Tongue (tissue), 2 donors: ENCODE measurements around the gene SFSWAP. TPM values are rescaled to one million over a fixed set of nuclear protein-coding genes. Genes with fewer than 3 reads are reported as not detected.
"Not testable (repeated sequence)": the region's sequence is repeated elsewhere in the genome, so short reads cannot be mapped to it uniquely, and the experiment has no call there.

Experiments used
- DNase-seq: peaks from one replicate; pipeline ENCODE4 v3.0.0-alpha.2; 2015
- total RNA-seq: library from RNA; depleted of rRNA; stranded (reverse); fragments of >200 nt; gene quantifications from one replicate; pipeline ENCODE4 v1.2.3, GENCODE V29; 2014

SFSWAP gene
- total RNA-seq, 1 donor from 2014 or later: 34.5 TPM

DNA sequence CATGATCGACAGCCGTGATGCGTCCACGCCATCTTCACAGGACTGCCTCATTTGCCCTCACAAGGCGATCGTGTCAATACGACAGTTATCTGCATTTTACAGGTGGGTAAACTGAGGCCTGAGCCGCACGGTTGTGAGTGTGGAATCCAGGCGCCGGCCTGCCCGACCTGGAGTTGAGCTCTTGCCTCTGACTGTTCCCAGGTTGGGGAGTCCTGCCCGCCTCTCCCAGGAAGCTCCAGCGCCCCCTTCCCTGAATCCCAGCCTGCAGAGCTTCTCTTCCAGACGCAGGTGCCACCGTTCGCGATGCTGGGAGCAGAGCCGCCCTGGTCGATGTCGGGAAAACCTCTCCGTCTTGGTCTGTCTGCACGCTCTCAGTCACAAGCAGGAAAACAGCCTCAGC is 31.1 kb upstream of the SFSWAP start:
- not testable (repeated sequence) for DNase-seq

GRCh38 chr12:131680392-131681256 is 30.3 kb upstream of the SFSWAP start:
- not testable (repeated sequence) for DNase-seq

GRCh38 chr12:131681257-131681620 is 29.7 kb upstream of the SFSWAP start:
- DNase-seq: no peak

DNA sequence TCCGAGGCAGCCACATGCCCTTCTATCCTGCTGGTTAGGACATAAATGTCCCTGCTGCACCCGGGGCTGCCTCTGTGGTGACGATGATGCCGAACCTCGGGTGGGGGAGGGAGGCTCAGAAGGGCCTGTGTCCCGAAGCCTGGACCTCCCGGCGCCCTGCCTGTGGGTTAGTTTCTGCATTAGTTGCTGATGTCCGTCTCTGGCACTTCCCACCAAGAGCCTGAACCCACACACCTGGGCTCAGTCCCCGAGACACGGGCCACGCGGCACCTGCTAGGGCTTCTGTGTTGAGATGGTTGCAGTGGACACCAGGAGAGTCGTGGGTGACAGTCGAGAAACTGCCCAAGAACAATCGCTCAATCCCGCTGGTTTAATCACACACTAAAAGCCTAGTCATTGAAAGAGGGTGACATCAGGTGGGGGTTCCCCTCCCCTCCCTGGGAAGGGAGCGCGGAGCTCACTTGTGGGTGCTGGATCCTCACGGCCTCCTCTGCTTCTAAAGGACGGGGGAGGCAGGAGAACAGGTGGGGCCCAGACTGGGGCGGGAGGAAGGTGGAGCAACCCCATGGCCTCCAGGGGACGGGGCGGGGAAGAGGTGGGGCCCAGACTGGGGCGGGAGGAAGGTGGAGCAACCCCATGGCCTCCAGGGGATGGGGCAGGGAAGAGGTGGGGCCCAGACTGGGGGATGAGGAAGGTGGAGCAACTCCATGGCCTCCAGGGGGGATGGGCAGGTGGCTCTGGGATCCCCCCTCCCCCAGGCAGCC is 29.0 kb upstream of the SFSWAP start:
- peak; percentile 71 for DNase-seq

DNA sequence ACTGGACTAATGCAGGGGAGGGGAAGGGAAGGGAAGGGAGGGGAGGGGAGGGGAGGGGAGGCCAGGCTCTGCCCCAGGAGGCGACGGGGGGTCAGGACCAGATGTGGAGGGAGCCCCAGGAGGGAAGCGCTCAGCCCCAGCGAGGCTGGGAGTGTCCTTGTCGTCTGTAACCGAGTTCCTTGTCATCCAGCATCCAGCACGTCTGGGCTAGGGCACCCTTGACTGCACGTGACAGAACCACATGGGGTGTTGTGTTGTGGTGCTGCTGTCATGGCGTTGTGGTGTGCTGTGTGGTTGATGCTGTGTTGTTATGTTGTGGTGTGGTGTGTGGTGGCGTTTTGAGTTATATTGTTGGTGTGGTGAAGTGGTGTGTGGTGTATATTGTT is 28.4 kb upstream of the SFSWAP start:
- DNase-seq: no peak

DNA sequence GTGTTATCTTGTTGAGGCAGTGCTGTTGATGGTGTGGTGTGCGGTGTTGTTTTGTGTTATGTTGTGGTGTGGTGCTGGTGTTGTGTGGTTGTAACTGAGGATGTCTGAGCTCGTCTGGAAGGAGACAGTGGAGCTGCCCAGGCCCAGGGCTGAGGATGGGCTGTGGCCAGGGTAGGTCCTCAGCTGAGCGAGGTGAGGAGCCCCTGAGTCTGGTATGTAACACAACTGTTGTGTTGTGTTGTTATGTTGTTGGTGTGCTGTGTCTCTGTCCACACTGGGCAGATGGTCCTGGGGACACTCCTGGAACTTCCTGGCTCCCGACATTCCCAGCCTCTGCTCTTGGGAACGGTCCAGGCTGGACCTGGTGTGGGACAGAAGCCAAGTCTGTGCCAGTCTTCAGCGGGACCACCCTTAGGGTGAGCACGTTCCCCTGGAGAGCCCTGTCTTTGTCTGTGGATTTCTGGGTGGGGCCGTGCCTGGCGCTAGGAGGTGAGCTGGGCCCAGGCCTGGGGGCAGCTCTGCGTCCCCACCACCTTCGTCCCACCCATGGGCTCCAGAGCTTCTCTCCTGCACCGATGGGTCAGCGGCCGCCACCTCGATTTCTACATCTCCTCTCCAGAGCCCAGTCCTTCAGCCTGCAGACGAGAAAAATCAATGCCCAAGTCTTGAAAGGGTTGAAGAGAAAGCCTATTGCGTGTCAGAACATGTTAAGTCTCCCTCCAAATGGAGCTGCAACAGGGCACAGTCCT is 27.4 kb upstream of the SFSWAP start:
- no peak for DNase-seq

DNA sequence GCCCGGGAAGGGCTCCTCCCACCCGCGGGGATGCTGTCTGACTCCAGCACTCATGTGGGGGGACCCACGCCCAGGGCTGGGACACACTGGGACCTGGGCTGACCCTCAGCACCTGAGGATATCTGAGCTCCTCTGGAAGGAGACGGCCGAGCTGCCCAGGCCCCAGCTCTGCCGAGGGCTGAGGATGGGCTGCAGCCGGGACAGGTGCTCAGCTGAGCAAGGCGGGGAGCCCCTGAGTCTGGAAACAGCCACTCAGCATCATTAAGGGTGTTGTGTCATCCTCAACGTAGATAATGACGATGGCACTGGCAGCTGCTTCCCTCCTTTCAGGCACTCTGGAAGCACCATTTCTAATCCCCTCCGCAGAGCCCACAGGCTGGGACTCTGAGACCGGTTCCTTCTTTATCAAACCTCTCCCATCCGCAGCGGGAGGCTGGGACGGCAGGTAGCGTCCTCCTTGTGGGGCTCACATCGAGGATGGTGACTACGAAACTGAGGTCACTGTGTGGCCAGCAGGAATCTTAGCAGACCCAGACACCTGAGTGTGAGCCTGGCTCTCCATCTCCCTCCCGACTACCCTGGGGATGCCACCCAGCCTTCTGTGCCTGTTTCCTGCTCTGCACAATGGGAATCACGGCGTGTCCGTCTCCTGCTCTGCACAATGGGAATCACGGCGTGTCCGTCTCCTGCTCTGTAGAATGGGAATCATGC is 26.7 kb upstream of the SFSWAP start:
- DNase-seq: peak; percentile 5

GRCh38 chr12:131687346-131688125 is 23.4 kb upstream of the SFSWAP start:
- no peak for DNase-seq

DNA sequence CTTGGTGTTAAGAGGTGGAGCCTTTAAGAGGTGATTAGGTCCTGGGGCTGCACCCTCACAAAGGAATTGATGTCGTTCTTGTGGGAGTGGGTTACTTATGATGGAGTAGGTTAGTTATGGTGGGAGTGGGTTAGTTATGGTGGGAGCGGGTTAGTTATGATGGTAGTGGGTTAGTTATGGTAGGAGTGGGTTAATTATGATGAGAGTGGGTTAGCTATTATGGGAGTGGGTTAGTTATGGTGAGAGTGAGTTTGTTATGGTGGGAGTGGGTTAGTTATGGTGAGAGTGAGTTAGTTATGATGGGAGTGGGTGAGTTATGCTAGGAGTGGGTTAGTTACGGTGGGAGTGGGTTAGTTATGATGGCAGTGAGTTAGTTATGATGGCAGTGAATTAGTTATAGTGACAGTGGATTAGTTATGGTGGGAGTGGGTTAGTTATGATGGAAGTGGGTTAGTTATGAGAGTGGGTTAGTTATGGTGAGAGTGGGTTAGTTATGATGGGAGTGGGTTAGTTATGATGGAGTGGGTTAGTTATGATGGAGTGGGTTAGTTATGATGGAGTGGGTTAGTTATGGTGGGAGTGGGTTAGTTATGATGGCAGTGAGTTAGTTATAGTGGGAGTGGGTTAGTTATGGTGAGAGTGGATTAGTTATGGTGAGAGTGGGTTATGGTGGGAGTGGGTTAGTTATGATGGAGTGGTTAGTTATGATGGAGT is 22.6 kb upstream of the SFSWAP start:
- no peak for DNase-seq

DNA sequence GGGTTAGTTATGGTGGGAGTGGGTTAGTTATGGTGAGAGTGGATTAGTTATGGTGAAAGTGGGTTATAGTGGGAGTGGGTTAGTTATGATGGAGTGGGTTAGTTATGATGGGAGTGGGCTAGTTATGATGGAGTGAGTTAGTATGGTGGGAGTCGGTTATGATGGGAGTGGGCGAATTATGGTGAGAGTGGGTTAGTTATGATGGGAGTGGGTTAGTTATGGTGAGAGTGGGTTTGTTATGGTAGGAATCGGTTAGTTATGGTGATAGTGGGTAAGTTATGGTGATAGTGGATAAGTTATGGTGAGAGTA is 22.1 kb upstream of the SFSWAP start:
- DNase-seq: no peak

- no peak for DNase-seq
Observed at GRCh38 chr12:131690320-131690719, 20.6 kb upstream of the SFSWAP start.

- DNase-seq: no peak
Observed at GRCh38 chr12:131692431-131692830, 18.5 kb upstream of the SFSWAP start.

- DNase-seq: no peak
Observed at GRCh38 chr12:131693149-131693548, 17.7 kb upstream of the SFSWAP start.

- DNase-seq: no peak
Observed at GRCh38 chr12:131694116-131694838, 16.6 kb upstream of the SFSWAP start.

- no peak for DNase-seq
Observed at GRCh38 chr12:131695968-131696367, 14.9 kb upstream of the SFSWAP start.

DNA sequence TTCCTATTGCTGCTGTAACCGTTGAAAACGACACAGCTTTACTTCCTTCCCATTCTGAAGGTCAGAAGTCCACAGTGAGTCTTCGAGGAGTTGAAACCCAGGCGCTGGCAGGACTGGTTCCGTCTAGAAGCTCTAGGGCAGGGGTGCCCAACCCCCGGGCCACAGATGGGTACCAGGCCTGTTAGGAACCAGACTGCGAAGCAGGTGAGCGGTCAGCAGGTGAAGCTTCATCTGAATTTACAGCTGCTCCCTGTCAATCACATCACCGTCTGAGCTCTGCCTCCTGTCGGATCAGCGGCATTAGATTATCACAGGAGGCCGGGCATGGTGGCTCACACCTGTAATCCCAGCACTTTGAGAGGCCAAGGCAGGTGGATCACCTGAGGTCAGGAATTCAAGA is 12.6 kb upstream of the SFSWAP start:
- no peak for DNase-seq

GRCh38 chr12:131699434-131699833 is 11.5 kb upstream of the SFSWAP start:
- no peak for DNase-seq

GRCh38 chr12:131700271-131700670 is 10.6 kb upstream of the SFSWAP start:
- DNase-seq: no peak

GRCh38 chr12:131701705-131702572 is 9.0 kb upstream of the SFSWAP start:
- no peak for DNase-seq
